Activated CD4-positive, alpha-beta T cell treated with anti-CD3 and anti-CD28 coated beads for 48 hours (primary cell): ENCODE data around the gene CHMP1A.
A peak's percentile ranks its signal among the peaks of the same experiment; 100 is the strongest.
"Not testable (repeated sequence)": the region's sequence is repeated elsewhere in the genome, so short reads cannot be mapped to it uniquely, and the experiment has no call there.

Experiments used
- DNase-seq: peaks from one replicate; pipeline ENCODE4 v3.0.0-alpha.2; 2020

Gene CHMP1A

GRCh38 chr16:89657442-89658220 lies at the start of gene CHMP1A, which contains the start of gene SPATA33:
CHMP1A (minus strand) TSS chr16:89657708; CDS start chr16:89657588, 120 bp downstream.
SPATA33 (plus strand) TSS chr16:89657836; CDS start chr16:89657912, 76 bp downstream.
- peak; percentile 95 for DNase-seq

DNA sequence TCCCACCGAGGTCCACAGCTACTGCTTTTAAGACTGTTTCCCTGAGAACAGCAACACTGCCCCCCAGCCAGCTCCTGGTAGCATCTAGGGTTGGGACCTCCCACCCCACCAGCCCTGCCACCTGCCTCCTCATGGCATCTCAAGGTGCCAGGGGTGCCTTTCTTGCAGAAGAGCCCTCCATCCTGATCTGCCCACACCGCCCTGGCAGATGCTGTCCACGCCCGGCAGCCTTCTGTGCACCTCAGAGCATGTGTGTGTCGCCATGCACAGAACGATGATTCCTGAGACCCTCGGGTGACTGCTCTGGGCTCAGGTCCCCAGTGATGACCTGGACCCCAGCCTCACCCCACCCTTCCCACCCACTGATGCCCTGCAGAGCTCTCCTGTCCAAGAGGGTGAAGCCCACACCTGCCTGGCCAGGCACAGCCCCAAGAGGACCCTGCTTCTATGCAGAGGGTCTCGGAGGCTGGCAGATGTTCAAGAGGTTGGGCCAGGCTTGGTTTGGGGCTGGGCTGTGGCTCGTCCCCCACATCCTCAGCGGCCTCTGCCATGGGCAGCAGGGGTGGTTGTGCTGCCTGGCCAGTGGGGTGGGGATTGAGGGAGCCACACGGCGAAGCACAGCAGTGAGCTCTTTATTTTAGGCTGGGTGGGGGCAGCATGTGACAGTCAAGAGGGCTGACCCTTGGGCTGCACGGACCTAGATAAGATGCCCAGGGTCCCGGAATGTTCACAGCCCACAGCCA lies 49.2 kb upstream of the CHMP1A start:
- no peak for DNase-seq

DNA sequence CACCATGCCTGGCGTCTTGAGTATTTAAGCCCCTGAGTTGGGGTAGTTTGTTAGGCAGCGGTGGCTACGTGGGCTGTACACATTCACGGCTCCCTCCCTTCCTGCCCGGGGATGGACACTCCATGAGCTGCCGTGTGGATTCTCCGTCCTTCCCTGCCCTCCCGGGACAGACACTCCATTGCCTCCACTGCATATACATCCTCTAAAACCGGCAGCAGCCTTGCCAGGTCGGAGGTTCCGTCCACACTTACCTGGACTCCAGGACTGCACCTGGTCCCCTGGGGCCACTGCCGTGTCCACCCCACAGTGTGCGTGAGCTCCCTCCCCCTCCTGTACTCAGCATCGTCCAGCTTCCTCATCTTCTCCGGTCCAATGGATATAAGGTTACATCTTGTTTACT lies 47.5 kb upstream of the CHMP1A start:
- no peak for DNase-seq

GRCh38 chr16:89704281-89704680 lies 46.8 kb upstream of the CHMP1A start:
- no peak for DNase-seq

DNA sequence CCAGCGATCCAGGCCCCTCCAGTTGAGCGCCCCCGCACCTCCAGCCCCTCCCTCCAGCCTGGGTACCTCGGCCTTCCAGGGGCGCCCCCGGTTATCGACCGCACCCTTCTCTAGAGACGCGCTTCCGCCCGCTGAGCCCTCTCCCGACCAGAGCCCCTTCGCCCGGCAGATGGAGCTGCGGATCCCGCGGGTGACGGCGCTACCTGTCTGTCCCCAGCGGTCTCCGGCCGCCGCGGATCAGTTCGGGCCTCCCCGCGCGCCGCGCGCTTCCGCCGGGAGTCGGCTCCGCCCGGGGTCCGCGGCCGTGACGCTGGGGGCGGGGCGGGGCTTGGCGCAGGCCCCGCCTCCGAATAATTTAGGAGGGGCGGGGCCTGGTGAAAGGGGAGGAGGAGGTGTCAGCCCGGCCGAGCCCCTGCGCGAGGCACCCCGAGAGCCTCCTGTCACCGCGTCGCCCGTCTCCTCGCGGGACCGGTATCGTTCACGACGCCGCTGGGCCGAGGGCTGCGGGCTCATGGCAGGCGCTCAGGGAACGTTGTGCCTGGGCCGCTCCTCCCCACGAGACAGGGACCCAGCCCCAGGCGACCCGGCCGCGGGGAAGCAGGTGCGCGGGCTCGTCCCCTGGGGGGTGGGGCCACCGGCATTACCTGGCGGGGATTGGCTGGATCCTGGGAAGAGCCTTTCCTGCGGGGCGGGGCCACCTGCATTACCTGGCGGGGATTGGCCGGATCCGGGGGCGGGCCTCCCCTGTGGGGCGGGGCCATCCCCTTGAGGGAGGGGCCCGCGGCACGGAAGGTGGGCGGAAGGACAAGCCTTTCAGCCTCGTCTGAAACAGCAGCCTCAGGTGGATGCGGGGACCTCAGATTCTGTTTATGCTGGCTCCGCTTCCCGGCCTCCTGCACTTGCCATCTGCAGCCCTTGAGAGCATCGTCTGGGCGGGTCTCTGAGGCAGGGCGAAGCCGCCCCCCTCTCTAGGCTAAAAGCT lies 44.2 kb upstream of the CHMP1A start, which contains the start of gene SPATA2L:
TSS of gene SPATA2L (minus strand) at position 281 of the 982 bp plus-strand sequence. CDS start 473 bp downstream, outside the sequence.
- peak; percentile 98 for DNase-seq

- peak; percentile 72 for DNase-seq
Measured at GRCh38 chr16:89700649-89701424, 43.3 kb upstream of the CHMP1A start.

DNA sequence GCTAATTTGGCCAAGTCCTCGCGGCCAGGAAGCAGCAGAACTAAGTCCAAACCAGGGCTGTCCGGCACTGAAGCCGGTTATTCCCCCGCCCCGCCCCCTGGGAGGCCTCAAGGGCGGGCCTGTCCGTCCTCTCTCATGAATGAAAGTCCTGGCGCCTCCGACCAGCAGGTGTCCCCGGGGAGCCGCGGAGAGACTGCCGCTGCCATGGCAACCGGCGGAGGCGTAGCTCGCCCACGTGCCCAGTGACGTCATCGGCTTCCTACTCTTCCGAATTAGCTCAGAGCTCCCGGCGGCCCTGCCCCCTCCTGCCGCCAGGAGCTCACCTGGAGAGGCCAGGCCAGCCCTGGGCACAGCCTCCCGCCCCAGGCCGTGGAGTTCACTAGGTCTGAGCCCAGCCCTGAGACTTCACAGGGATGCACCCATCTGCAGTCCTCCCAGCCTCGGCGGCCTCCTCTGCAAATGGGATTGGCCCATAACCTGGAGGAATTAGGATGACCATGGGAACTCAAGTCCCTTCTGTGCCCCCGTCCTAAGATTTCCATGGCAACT lies 42.7 kb upstream of the CHMP1A start:
- DNase-seq = peak; percentile 98

GRCh38 chr16:89699629-89700099 lies 42.2 kb upstream of the CHMP1A start:
- not testable (repeated sequence) for DNase-seq

DNA sequence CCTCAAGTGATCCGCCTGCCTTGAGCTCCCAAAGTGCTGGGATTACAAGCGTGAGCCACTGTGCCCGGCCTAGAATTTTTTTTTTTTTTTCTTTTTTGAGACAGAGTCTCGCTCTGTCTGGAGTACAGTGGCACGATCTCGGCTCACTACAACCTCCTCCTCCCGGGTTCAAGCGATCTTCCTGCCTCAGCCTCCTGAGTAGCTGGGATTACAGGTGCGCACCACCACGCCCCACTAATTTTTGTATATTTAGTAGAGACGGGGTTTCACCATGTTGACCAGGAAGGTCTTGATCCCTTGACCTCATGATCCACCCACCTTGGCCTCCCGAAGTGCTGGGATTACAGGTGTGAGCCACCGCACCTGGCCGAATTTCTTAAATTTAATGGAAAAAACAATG lies 41.2 kb upstream of the CHMP1A start:
- not testable (repeated sequence) for DNase-seq

DNA sequence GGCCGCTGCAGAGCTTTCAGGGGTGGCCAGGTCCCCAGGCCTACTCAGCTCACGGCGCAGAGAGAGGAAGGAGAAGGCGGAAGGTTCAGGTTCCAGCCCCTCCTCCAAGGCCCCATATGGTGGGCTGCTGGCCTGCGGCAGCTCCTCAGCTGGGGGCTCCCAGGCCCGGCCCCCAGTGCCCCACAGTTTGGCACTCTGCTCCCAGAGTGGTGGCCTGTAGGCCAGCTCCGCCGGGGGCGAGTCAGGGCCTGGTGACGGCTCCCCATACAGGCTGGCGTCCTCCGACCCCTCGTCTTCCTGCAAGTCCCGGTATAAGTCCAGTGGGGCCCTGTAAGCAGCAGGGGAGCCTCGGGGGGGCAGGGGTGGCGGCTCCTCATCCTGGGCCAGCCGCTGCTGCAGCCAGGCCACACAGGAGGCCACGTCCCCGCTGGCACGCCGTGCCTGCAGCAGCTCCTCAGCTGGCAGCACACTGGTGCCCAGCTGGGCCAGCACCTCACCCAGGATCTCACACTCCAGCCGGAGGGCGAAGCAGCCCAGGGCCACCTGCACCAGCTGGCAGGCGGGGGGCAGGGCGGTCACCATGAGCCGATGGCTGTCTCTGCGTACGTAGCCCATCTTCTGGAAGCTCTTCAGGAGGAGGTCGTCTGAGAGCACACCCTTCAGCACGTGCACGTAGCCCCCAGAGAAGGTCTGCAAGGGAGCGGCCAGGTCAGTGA lies 40.3 kb upstream of the CHMP1A start:
- DNase-seq = no peak

DNA sequence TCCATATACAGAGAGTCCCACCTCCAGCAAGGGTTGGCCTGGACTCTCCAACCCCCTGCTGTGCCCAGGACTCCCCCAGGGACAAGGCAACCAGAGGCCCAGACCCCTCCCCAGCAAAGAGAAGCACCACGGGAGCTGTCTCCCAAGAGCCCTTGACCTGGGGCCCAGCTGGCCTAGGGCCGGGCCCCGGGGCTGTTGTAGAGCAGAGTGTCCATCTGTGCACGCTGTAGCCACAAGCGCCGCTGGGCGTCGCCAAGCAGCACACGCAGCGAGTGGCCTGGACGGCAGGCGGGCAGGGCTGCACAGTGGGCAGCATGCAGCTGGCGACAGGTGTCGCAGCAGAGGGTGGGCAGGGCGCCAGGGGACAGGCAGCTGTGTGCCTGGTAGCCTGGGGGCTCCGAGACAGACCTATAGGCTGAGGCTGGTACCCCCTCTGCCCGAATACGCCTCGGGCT lies 39.7 kb upstream of the CHMP1A start:
- DNase-seq = no peak

GRCh38 chr16:89696670-89697128 lies 39.2 kb upstream of the CHMP1A start:
- no peak for DNase-seq

- DNase-seq = no peak
Measured at GRCh38 chr16:89695875-89696669, 38.6 kb upstream of the CHMP1A start.

GRCh38 chr16:89695086-89695874 lies 37.8 kb upstream of the CHMP1A start:
- DNase-seq = no peak

DNA sequence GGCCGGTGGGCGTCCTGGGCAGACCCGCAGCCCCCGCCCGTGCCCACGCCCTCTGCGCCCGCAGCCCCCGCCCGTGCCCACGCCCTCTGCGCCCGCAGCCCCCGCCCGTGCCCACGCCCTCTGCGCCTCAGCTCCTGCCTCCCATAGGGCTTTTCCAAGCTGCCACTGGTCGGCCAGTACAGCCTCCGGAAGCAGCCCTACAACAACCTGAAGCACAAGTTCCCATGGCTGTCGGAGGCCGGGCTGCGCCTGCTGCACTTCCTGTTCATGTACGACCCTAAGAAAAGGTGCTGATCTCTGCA lies 37.2 kb upstream of the CHMP1A start:
- not testable (repeated sequence) for DNase-seq

DNA sequence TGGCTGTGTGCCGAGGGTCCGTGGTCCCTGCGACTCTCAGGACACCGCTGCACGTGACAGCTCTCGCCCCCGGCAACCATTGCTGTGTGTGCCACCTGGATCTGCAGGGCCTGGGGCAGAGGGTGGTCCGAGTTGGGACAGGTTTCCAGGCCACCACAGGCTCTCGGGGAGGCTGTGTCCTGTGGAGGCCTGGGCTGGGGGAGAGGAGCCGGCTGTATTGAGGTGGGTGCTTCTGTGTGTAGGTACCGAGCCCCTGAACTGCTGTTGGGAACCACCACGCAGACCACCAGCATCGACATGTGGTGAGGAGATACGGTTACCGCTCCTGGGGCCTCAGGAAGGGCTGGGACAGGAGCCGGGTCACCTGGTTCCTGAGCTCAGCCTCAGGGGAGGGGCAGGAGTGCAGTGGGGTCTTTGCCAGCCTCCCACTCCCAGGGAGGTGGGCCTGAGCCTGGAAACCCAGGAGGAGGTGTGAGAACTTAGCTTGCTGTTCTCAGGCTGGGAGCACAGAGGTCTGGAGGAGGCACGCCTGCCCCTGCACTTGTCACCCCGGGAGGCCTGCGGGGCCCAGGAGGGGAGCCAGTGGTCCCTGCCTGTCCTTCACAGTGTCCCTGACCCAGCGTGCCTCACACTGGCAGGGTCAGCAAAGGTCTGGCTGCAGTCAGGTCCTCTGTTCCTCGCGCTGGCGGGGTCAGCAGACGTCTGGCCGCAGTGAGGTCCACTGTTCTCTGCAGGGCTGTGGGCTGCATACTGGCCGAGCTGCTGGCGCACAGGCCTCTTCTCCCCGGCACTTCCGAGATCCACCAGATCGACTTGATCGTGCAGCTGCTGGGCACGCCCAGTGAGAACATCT lies 36.6 kb upstream of the CHMP1A start:
- DNase-seq = no peak

GRCh38 chr16:89693289-89693731 lies 35.8 kb upstream of the CHMP1A start:
- no peak for DNase-seq
